Uterus (tissue), 2 donors: ENCODE measurements around the gene ADSS1.

Source experiments
- CTCF ChIP-seq, 4 experiments: fragments of 200-600 bp in 2 of 4; fragments of 450-650 bp in 2 of 4; sonication (generic) in 2 of 4; IDR thresholded peaks; one replicate each; pipeline ENCODE4 v1.5.1; 2016 to 2019; ENCODE audit warnings: antibody characterized with exemption in 4 of 4, mild to moderate bottlenecking in 2 of 4, moderate library complexity in 1 of 4
- POLR2A ChIP-seq, 2 donors: fragments of 450-650 bp; IDR thresholded peaks; one replicate each; pipeline ENCODE4 v1.6.1; 2016; ENCODE audit warnings: antibody characterized with exemption in 2 of 2, mild to moderate bottlenecking in 1 of 2, moderate library complexity in 1 of 2

GRCh38 chr14:104782086-104782807, 58.2 kb downstream of the ADSS1 start:
- TF ChIP-seq CTCF (IDR thresholded peaks at IDR 0.05) (no peak), POLR2A (IDR thresholded peaks at IDR 0.05) (no peak)
